ENCODE data around the gene DEFB116.
"Not testable (repeated sequence)": the region's sequence is repeated elsewhere in the genome, so short reads cannot be mapped to it uniquely, and the experiment has no call there.

DEFB116 gene, protein sequence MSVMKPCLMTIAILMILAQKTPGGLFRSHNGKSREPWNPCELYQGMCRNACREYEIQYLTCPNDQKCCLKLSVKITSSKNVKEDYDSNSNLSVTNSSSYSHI

DNA sequence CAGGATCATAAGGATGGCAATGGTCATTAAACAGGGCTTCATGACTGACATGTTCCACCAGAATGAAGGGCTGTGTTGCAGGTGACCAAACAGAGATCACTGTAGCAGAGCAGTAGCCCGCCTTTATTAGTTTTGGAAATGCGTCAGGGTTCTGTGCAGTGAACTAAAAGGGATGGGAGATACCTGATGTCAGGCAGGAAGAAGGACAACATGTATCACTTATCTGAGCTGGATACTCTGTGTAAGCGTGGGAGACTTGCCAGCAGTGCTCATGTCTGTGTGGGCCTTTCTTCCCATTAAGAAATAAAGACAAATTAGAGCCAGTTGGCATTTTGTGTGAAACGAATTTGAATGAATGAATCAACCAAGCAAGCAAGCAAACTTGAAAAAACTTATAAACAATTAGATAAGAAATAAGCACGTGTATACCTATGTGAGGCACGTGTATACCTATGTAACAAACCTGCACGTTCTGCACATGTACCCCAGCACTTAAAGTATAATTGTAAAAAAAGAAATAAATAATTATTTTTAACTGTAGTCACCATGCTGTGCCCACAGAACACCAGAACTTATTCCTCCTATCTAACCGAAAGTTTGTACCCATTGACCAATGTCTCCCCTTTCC is at the start of gene DEFB116:
TSS of gene DEFB116 (minus strand) at position 51 of the 628 bp plus-strand sequence. CDS start at position 51, 0 bp downstream.
- in situ Hi-C loops (cut with HindIII; ENCODE audit: low sequenced_read_pairs): no loop called here

DNA sequence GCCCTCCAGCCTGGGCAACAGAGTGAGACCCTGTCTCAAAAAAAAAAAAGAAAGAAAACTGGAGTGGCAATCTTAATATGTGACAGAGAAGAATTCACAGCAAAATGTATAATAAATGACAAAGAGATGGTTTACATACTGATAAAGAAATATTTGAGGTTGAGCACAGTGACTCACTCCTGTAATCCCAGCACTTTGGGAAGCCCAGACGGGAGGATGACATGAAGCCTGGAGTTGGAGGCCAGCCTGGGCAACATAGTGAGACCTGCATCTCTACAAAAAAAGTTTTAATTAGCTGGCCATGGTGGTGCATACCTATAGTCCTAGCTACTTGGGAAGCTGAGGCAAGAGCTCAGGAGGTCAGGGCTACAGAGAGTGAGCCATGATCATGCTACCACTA is 47.6 kb upstream of the DEFB116 start:
- in situ Hi-C loops (cut with HindIII; ENCODE audit: low sequenced_read_pairs): no loop called here

DNA sequence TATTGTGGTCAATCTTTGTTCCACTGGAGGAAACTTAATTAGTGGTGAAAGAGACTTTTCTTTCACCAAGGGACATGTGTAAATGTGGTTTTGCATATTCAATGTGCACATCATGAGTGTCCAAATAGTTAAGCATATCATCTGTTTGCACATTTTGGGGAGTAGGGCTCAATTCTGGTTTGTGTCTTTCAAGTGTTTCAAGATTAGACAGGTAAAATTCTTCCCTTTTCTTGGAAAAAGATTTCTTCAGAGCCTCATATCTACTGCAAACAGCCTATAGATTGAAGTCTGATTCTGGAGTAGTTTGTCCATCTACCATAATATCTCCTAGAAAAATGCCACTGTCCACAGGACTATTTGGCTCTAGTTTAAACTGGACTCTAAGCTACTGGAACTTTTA is 33.1 kb upstream of the DEFB116 start:
- in situ Hi-C loops (cut with HindIII; ENCODE audit: low sequenced_read_pairs): no loop called here

DNA sequence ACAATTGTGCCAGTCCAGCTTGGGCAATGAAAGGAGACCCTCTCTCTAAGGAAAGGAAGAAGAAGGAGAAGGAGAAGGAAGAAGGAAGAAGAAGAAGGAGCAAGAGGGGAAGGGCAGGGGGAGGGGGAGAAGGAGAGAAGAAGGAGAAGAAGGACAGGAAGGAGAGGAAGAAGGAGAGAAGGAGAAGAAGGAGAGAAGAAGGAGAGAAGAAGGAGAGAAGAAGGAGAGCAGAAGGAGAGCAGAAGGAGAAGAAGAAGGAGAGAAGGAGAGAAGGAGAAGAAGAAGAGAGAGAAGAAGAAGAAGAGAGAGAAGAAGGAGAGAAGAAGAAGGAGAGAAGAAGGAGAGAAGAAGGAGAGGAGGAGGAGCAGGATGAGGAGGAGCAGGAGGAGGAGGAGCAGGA is 22.5 kb upstream of the DEFB116 start:
- in situ Hi-C loops (cut with HindIII; ENCODE audit: low sequenced_read_pairs): no loop called here

DNA sequence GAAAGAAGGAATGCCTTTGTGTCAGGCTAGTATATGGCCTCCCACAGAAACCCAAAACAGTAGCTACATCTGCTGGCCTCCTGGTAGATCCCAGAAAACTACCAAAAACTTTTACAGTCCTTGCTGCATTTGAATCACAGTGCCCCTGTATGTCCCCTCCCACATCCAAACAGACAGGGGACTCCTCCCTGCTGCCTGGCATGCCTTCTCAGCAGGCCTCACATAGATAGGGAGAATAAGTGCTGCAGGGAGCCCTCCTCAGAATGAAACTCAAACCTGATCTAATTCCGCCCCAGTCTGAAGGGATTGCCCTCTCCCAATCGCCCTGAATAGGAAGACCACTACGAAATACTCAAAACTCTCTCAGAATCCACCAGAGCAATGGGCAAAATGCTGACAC is 14.1 kb upstream of the DEFB116 start:
- in situ Hi-C loops (cut with HindIII; ENCODE audit: low sequenced_read_pairs): no loop called here

DNA sequence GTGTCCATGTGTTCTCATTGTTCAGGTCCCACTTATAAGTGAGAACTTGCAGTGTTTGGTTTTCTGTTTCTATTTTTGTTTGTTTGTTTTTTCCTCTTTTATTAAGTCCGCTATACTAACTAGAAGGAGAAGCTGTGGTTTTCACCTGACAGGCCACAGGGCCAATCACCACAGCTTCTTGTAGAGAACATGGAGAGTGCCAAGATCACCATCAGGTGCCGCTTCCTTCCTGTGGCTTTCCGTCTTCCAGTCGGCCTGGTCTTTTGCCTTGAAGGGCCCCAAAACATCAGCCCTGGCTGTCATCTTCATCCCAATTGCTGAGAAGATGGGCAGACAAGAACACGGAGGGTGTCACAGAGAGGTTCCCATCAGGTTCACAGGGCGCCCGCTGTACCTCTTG is 23.4 kb downstream of the DEFB116 start:
- in situ Hi-C loops (cut with HindIII; ENCODE audit: low sequenced_read_pairs): not testable (repeated sequence)

DNA sequence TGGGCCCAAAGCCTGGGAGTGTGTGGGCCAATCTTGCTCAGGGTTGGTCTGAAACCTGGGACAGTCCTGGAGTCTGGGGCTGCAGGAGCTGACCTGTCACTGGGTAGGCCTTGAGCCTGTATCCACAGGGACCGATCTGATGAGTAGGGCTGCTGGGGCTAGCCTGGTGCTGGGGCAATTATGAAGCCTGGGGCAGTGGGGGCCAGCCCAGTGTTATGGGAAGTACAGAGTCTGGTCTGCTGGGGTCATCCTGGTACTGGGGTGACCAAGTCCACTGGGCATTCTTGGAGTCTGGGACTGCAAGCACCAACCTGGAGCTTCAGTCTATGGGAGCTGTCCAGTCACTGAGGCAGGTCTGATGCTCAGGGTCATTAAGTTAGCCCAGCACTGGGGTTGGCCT is 30.2 kb downstream of the DEFB116 start:
- in situ Hi-C loops (cut with HindIII; ENCODE audit: low sequenced_read_pairs): no loop called here

DNA sequence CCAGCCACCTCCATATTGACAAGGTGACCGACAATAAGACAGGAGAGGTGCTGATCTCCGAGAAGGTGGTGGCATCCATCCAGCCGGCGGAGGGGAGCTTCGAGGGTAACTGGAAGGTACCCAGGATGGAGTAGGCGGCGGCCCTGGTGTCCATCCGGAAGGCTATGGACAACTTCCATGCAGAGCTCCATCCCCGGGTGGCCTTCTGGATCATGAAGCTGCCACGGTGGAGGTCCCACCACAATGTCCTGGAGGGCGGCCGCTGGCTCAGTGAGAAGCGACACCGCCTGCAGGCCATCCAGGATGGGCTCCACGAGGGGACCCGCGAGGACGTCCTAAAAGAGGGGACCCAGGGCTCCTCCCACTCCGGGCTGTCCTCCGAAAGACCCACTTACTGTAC is 33.9 kb downstream of the DEFB116 start:
- in situ Hi-C loops (cut with HindIII; ENCODE audit: low sequenced_read_pairs): no loop called here

DNA sequence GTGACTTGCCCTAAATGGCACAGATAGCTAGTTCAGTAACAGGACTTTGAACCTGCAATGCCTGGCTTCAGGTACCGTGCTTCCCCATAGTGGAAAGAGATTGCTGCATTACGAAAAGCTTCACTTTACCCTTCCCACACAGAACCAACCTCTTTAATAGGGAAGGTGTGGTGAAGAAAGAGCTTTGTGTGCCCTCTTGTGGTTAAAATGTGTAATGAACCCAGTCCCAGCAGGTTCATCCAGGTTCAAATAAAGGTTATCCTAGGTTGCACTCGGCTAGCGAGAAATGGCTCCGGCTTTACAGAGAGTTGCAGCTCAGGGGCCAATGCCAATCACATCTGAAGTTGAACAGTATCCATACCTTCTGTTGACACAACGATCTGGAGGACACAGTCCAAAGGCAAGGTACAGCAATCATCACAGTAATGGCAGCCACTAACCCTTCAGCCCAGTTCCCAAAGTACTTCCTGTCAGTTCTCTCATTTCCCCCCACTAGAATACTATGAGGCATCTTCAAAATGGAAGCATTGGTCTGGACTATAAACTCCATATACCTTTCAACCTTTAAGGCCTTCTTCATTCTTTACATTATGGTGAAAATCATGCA is 48.0 kb downstream of the DEFB116 start:
- in situ Hi-C loops (cut with HindIII; ENCODE audit: low sequenced_read_pairs): no loop called here

DNA sequence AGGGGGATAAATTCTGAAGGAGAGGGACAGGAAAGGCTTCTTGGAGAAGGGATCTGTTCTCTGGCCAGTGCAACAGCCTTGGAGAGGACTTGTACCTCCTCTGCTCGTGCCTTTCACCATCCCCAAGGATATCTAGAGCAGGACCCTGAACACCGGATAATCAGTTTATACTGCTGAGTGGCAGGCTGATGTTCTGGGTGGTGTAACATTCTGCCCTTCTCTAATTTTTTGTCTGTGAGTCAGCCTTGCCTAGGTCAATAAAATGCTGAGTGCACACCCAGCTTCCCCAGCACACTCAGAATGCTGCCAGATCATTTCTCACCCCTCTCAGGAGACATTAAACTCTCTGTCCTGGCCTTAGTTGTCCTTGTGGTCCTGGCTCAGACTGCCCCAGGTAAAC is 51.0 kb downstream of the DEFB116 start, which contains the start of gene DEFB115:
TSS of gene DEFB115 (plus strand) at position 301 of the 400 bp plus-strand sequence. CDS start at position 301, 0 bp downstream.
- in situ Hi-C loops (cut with HindIII; ENCODE audit: low sequenced_read_pairs): no loop called here

DNA sequence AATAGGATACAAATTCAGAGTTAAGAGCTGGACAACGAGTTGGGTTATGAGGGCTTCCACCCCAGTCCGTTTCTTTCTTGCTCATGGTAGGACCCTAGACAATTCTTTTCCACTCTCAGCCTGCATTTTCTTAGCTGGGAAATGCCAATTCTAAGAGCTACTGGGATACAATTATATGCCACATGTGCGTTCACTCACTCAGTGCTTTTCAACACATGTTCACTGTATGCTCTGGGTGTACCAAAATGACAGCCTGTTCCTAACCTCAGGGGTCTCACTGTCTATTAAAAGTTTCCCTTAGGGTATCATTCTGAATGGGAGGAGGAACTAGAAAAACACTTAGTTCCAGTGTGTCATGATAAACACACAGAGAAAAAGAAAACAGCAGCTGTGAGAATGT is 51.4 kb downstream of the DEFB116 start:
- in situ Hi-C loops (cut with HindIII; ENCODE audit: low sequenced_read_pairs): no loop called here

All from DLD1 (cell line).